Endothelial cell of umbilical vein (primary cell): Measurements from ENCODE around the gene SCYL1. TPM values are rescaled to one million over a fixed set of nuclear protein-coding genes. Genes with fewer than 3 reads are reported as not detected.

ENCODE experiments used
- BruUV-seq: library from RNA; stranded (reverse); fragments of 400-500 nt; replicated peaks from 2 replicates; lab custom pipeline; 2021; lab: Mats Ljungman, UMichigan
- CTCF ChIA-PET: fragments of 300-600, 350-600 bp; sonication (Branson Sonifier 250); formaldehyde crosslinking; loops from one replicate; lab custom pipeline; 2021; ENCODE audit warnings: antibody characterized with exemption, inconsistent platforms; lab: Charles Lee
- POLR2A ChIA-PET: fragments of 300-600, 350-600 bp; sonication (Branson Sonifier 250); formaldehyde crosslinking; loops from one replicate; lab custom pipeline; 2021; ENCODE audit warnings: antibody characterized with exemption, inconsistent platforms; lab: Charles Lee
- DNase-seq: peaks from one replicate; pipeline ENCODE4 v3.0.0-alpha.2; 2011; ENCODE audit warnings: low read depth, low spot score
- FAIRE-seq: peaks from 2 replicates; lab custom pipeline; 2011; peaks lifted over from hg19 to GRCh38; lab: Jason Lieb, UNC
- H2AFZ ChIP-seq: 2 replicates; pipeline ENCODE4 v1.6.0; 2012; ENCODE audit warnings: low read depth, low read length, control low read depth, inconsistent platforms
- H3K27ac ChIP-seq: 2 replicates; pipeline ENCODE4 v1.5.1; 2011; ENCODE audit warnings: low read depth, mild to moderate bottlenecking, control low read depth, low read length, moderate library complexity; ENCODE audit not compliant: insufficient read depth
- H3K27me3 ChIP-seq, 2 experiments: 2 replicates each; pipeline versions ENCODE4 v1.6.0 to v1.6.1; 2011; ENCODE audit warnings: low read length in 2 of 2, mixed read lengths in 1 of 2; ENCODE audit not compliant: control insufficient read depth in 2 of 2, insufficient read depth in 2 of 2
- H3K36me3 ChIP-seq, 2 experiments: 2 replicates in 1 of 2; 3 replicates in 1 of 2; pipeline ENCODE4 v1.5.1; 2011; ENCODE audit warnings: low read length in 2 of 2, mild to moderate bottlenecking in 1 of 2, moderate library complexity in 1 of 2; ENCODE audit not compliant: control insufficient read depth in 2 of 2, insufficient read depth in 2 of 2; ENCODE audit errors: extremely low read depth in 1 of 2
- H3K4me1 ChIP-seq: 3 replicates; pipeline ENCODE4 v1.5.1; 2011; ENCODE audit warnings: mild to moderate bottlenecking, low read length; ENCODE audit not compliant: control insufficient read depth, insufficient read depth; ENCODE audit errors: extremely low read depth
- H3K4me2 ChIP-seq: 2 replicates; pipeline ENCODE4 v1.6.1; 2011; ENCODE audit warnings: low read length, control low read depth, mixed read lengths; ENCODE audit not compliant: insufficient read depth
- H3K4me3 ChIP-seq, 3 experiments: fragments of 200-600 bp in 1 of 3; sonication (generic), shearing (Covaris generic) in 1 of 3; replicated peaks in 1 of 3; 2 replicates each; pipeline ENCODE4 v1.5.1; 2011 to 2016; ENCODE audit warnings: control low read depth in 3 of 3, low read length in 3 of 3, mild to moderate bottlenecking in 2 of 3, inconsistent platforms in 1 of 3, low read depth in 1 of 3, moderate library complexity in 1 of 3; ENCODE audit not compliant: insufficient read depth in 1 of 3
- H3K79me2 ChIP-seq: 2 replicates; pipeline ENCODE4 v1.6.0; 2012; ENCODE audit warnings: low read length, inconsistent platforms; ENCODE audit not compliant: control insufficient read depth, insufficient read depth
- H3K9ac ChIP-seq: replicated peaks from 2 replicates; pipeline ENCODE3; 2011; ENCODE audit warnings: low read length, control low read depth; ENCODE audit not compliant: insufficient read depth; ENCODE audit errors: extremely low read depth
- H3K9me1 ChIP-seq: replicated peaks from 3 replicates; pipeline ENCODE4 v1.6.0; 2011; ENCODE audit warnings: mild to moderate bottlenecking, low read length; ENCODE audit not compliant: control insufficient read depth, insufficient read depth; ENCODE audit errors: extremely low read depth
- H3K9me3 ChIP-seq: replicated peaks from 2 replicates; pipeline ENCODE4 v1.5.1; 2012; ENCODE audit warnings: low read length, inconsistent platforms; ENCODE audit not compliant: control insufficient read depth, insufficient read depth
- H4K20me1 ChIP-seq: replicated peaks from 2 replicates; pipeline ENCODE3; 2011; ENCODE audit warnings: mild to moderate bottlenecking, low read length; ENCODE audit not compliant: control insufficient read depth, insufficient read depth; ENCODE audit errors: extremely low read depth
- EZH2 ChIP-seq: IDR thresholded peaks from 2 replicates; pipeline ENCODE4 v1.6.1; 2012; ENCODE audit warnings: borderline replicate concordance, low read depth, mild to moderate bottlenecking, moderate library complexity, low read length, inconsistent platforms; ENCODE audit not compliant: severe bottlenecking
- GATA2 ChIP-seq: IDR thresholded peaks from 2 replicates; pipeline ENCODE4 v1.7.0; 2011; ENCODE audit warnings: low read depth, mild to moderate bottlenecking, moderate library complexity, mixed read lengths, low read length; ENCODE audit not compliant: insufficient read length, insufficient read depth
- MYC ChIP-seq: IDR thresholded peaks from one replicate; pipeline ENCODE4 v1.6.1; 2011; ENCODE audit warnings: mild to moderate bottlenecking, low read depth, low read length
- POLR2A ChIP-seq: IDR thresholded peaks from 2 replicates; pipeline ENCODE4 v1.6.1; 2012; ENCODE audit warnings: low read depth, mild to moderate bottlenecking, control low read depth, low read length
- POLR2AphosphoS5 ChIP-seq: IDR thresholded peaks from 2 replicates; pipeline ENCODE4 v1.6.1; 2012; ENCODE audit warnings: low read depth, mild to moderate bottlenecking, control low read depth, low read length, moderate library complexity; ENCODE audit not compliant: insufficient read depth
- dilution Hi-C: fragments of 300-500 bp; cut with MboI; formaldehyde crosslinking; loops from one replicate; pipeline ENCODE4 v1.15.0; 2019; ENCODE audit warnings: low sequenced_read_pairs; ENCODE audit not compliant: extremely low pct_ligation_motif_present
- intact Hi-C: fragments of 100-400 bp; cut with micrococcal nuclease; formaldehyde crosslinking; loops from one replicate; pipeline ENCODE4 v1.10.0; 2022
- polyA plus RNA-seq, 4 experiments: library from polyadenylated mRNA; depleted of rRNA in 3 of 4; stranded (reverse) in 3 of 4; unstranded in 1 of 4; fragments of >200 nt; gene quantifications; 2 replicates each; pipeline versions ENCODE4 v1.2.1 to v1.2.3, GENCODE V29; 2011 to 2012; ENCODE audit warnings: missing spikeins in 1 of 4
- total RNA-seq: library from RNA; stranded (reverse); gene quantifications from 2 replicates; pipeline ENCODE4 v1.2.3, GENCODE V29; 2021
- TF ChIP-seq, protein P1 (sequence below), 2 donors: IDR thresholded peaks; 1 replicate in 1 of 2; 2 replicates in 1 of 2; pipeline ENCODE4 v1.5.1; 2011; ENCODE audit warnings: low read length in 2 of 2, mild to moderate bottlenecking in 2 of 2, moderate library complexity in 2 of 2, control low read depth in 1 of 2, inconsistent platforms in 1 of 2, low read depth in 1 of 2; ENCODE audit not compliant: insufficient read depth in 1 of 2; ENCODE audit errors: extremely low read depth in 1 of 2

The SCYL1 gene
- total and polyA plus RNA-seq, 2 donors (not counting 3 experiments of a cell fraction or from before 2014, with no cell fraction given): 88.2 to 126 TPM

DNA sequence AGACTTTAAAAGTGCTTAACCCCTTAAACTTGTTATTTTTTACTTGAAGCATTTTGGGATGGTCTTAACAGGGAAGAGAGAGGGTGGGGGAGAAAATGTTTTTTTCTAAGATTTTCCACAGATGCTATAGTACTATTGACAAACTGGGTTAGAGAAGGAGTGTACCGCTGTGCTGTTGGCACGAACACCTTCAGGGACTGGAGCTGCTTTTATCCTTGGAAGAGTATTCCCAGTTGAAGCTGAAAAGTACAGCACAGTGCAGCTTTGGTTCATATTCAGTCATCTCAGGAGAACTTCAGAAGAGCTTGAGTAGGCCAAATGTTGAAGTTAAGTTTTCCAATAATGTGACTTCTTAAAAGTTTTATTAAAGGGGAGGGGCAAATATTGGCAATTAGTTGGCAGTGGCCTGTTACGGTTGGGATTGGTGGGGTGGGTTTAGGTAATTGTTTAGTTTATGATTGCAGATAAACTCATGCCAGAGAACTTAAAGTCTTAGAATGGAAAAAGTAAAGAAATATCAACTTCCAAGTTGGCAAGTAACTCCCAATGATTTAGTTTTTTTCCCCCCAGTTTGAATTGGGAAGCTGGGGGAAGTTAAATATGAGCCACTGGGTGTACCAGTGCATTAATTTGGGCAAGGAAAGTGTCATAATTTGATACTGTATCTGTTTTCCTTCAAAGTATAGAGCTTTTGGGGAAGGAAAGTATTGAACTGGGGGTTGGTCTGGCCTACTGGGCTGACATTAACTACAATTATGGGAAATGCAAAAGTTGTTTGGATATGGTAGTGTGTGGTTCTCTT is 23.2 kb upstream of the SCYL1 start:
- FAIRE-seq: no peak
- Histone ChIP-seq H3K9me3 (no peaks in the 10 kb centered on the region), H4K20me1 (peaks cover 23% of the 10 kb centered on the region), H3K9me1 (no peaks in the 10 kb centered on the region), H3K36me3 (peaks cover 26 to 33% of the 10 kb centered on the region in 2 experiments), H3K4me2 (peak overlapping the region; percentile 97), H3K4me3 (peak overlapping the region; percentile 67 to 98 (median 91)), H3K27ac (peak overlapping the region; percentile 89), H3K4me1 (peaks cover 33% of the 10 kb centered on the region), H2AFZ (no peak overlapping the region), H3K27me3 (no peaks in the 10 kb centered on the region), H3K79me2 (peaks cover 90% of the 10 kb centered on the region), H3K9ac (peak overlapping the region; percentile 95)
- intact Hi-C loops: no loop called here
- no TSS peak for BruUV-seq
- ChIA-PET CTCF (interaction anchor here (1.0 to 6.9 kb wide), 9 partner anchors 9 to 104 kb away, joined by 3 to 80 read pairs (median 4); no protein-coding TSS in a partner anchor), POLR2A (interaction anchor here (0.7 to 13.9 kb wide), 13 partner anchors 12 to 118 kb away, joined by 3 to 283 read pairs (median 4); partner anchors contain the start of gene NEAT1)
- dilution Hi-C loops: no loop called here
- TF ChIP-seq POLR2A (peak; percentile 43), EZH2 (no peak), POLR2AphosphoS5 (peak; percentile 42), MYC (no peak), GATA2 (no peak)
- TF ChIP-seq, protein P1, sequence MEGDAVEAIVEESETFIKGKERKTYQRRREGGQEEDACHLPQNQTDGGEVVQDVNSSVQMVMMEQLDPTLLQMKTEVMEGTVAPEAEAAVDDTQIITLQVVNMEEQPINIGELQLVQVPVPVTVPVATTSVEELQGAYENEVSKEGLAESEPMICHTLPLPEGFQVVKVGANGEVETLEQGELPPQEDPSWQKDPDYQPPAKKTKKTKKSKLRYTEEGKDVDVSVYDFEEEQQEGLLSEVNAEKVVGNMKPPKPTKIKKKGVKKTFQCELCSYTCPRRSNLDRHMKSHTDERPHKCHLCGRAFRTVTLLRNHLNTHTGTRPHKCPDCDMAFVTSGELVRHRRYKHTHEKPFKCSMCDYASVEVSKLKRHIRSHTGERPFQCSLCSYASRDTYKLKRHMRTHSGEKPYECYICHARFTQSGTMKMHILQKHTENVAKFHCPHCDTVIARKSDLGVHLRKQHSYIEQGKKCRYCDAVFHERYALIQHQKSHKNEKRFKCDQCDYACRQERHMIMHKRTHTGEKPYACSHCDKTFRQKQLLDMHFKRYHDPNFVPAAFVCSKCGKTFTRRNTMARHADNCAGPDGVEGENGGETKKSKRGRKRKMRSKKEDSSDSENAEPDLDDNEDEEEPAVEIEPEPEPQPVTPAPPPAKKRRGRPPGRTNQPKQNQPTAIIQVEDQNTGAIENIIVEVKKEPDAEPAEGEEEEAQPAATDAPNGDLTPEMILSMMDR (IDR thresholded peaks at IDR 0.05; ENCODE audit: extremely low read depth in 1 of 2, insufficient read depth in 1 of 2, low read depth in 1 of 2, low read length in 2 of 2): no peak
- DNase-seq: peak; percentile 38
